Upper lobe of left lung (tissue), 6 donors: Measurements from ENCODE around the gene ANAPC2. TPM values are rescaled to one million over a fixed set of nuclear protein-coding genes. Genes with fewer than 3 reads are reported as not detected.

ENCODE experiments used
- ATAC-seq, 2 donors: fragments of 200-7000 bp; cut with Tn5 transposase; one replicate each; pipeline ENCODE4 v1.9.1; 2022; ENCODE audit warnings: mild to moderate bottlenecking in 2 of 2, moderate library complexity in 2 of 2; ENCODE audit not compliant: low FRiP score in 2 of 2
- DNase-seq, 2 donors: peaks; one replicate each; pipeline ENCODE4 v3.0.0-alpha.2; 2019 to 2020
- H3K27ac ChIP-seq, 4 donors: fragments of 200-600 bp; sonication (generic); one replicate each; pipeline ENCODE4 v1.5.1; 2016 to 2019
- H3K27me3 ChIP-seq, 4 donors: fragments of 200-600 bp; sonication (generic); one replicate each; pipeline ENCODE4 v1.5.1; 2017 to 2019
- H3K36me3 ChIP-seq, 4 donors: fragments of 200-600 bp; sonication (generic); one replicate each; pipeline ENCODE4 v1.5.1; 2016 to 2019
- H3K4me1 ChIP-seq, 4 donors: fragments of 200-600 bp; sonication (generic); one replicate each; pipeline ENCODE4 v1.5.1; 2018 to 2019
- H3K4me3 ChIP-seq, 4 donors: fragments of 200-600 bp; sonication (generic); one replicate each; pipeline ENCODE4 v1.5.1; 2017 to 2019; ENCODE audit warnings: mild to moderate bottlenecking in 2 of 4, moderate library complexity in 1 of 4
- H3K9me3 ChIP-seq, 4 donors: fragments of 200-600 bp; sonication (generic); one replicate each; pipeline ENCODE4 v1.5.1; 2018 to 2019
- EP300 ChIP-seq, 4 donors: sonication (generic); formaldehyde crosslinking; IDR thresholded peaks; one replicate each; pipeline ENCODE4 v1.5.1; 2017; ENCODE audit warnings: antibody characterized with exemption in 4 of 4, control low read depth in 2 of 4
- POLR2A ChIP-seq, 4 donors: fragments of 450-650 bp; IDR thresholded peaks; one replicate each; pipeline ENCODE4 v1.5.1; 2016 to 2017; ENCODE audit warnings: antibody characterized with exemption in 4 of 4, mild to moderate bottlenecking in 2 of 4
- POLR2AphosphoS5 ChIP-seq, 2 donors: sonication (generic); formaldehyde crosslinking; IDR thresholded peaks; one replicate each; pipeline ENCODE4 v1.5.1; 2017; ENCODE audit warnings: antibody characterized with exemption in 2 of 2
- WGBS, 2 donors: methylation state at CpG; one replicate each; pipeline ENCODE4 v1.1.5; 2017 to 2018; 5-methylcytosine and 5-hydroxymethylcytosine counted together
- total RNA-seq, 6 donors: library from RNA; depleted of rRNA in 4 of 6; stranded (reverse); fragments of >200 nt in 4 of 6; gene quantifications; one replicate each; pipeline versions ENCODE4 v1.1.0 to v1.2.1, GENCODE V29; 2016 to 2021
- TF ChIP-seq, protein P1 (sequence below), 6 experiments: fragments of 450-650 bp in 4 of 6; fragments of 200-600 bp in 2 of 6; sonication (generic) in 2 of 6; IDR thresholded peaks; one replicate each; pipeline ENCODE4 v1.5.1; 2016 to 2019; ENCODE audit warnings: antibody characterized with exemption in 6 of 6
- donor health status: DM: no; HTN: no; CAD: no; lungs with moderate emphysema.
- donor health status: DM: no; HTN: yes; CAD: no; lungs with severe emphysema.

The ANAPC2 gene
- total RNA-seq, 6 donors from 2014 or later, result 31.9 to 174 (median 67.3) TPM

DNA sequence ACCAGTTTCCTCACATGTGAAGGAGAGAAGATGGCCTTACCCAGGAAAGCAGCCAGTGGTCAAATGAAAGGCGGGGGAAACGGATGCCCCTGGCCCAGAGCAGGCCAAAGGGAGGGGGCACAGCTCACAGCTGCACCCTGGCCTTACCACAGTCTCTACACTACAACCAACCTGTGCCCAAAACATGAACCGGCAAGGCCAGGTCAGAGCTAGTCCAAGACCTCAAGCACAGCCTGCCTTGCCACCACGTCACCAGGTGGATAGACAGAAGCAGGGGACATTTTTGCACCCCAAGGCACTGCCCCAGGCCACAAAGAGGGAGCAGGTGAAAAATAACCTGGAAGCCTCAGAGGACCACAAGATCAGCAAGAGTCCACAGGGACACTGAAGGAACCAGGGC, 44.9 kb downstream of the ANAPC2 start:
- Histone ChIP-seq H3K4me1 (peaks cover 0 to 9% (median 5%) of the 10 kb centered on the region in 4 donors), H3K4me3 (no peak overlapping the region), H3K36me3 (no peaks in the 10 kb centered on the region), H3K27me3 (peaks cover 0 to 44% (median 7%) of the 10 kb centered on the region in 4 donors), H3K9me3 (no peaks in the 10 kb centered on the region), H3K27ac (no peak overlapping the region)
- no peak for DNase-seq
- 56 to 61% methylated on average over 4 of the region's 4 CpGs for WGBS, 2 donors
- no peak for ATAC-seq
- TF ChIP-seq, protein P1, sequence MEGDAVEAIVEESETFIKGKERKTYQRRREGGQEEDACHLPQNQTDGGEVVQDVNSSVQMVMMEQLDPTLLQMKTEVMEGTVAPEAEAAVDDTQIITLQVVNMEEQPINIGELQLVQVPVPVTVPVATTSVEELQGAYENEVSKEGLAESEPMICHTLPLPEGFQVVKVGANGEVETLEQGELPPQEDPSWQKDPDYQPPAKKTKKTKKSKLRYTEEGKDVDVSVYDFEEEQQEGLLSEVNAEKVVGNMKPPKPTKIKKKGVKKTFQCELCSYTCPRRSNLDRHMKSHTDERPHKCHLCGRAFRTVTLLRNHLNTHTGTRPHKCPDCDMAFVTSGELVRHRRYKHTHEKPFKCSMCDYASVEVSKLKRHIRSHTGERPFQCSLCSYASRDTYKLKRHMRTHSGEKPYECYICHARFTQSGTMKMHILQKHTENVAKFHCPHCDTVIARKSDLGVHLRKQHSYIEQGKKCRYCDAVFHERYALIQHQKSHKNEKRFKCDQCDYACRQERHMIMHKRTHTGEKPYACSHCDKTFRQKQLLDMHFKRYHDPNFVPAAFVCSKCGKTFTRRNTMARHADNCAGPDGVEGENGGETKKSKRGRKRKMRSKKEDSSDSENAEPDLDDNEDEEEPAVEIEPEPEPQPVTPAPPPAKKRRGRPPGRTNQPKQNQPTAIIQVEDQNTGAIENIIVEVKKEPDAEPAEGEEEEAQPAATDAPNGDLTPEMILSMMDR (IDR thresholded peaks at IDR 0.05), result no peak
- TF ChIP-seq POLR2AphosphoS5 (IDR thresholded peaks at IDR 0.05), result no peak
- no peak for TF ChIP-seq EP300 (IDR thresholded peaks at IDR 0.05)
- no peak for TF ChIP-seq POLR2A (IDR thresholded peaks at IDR 0.05)

DNA sequence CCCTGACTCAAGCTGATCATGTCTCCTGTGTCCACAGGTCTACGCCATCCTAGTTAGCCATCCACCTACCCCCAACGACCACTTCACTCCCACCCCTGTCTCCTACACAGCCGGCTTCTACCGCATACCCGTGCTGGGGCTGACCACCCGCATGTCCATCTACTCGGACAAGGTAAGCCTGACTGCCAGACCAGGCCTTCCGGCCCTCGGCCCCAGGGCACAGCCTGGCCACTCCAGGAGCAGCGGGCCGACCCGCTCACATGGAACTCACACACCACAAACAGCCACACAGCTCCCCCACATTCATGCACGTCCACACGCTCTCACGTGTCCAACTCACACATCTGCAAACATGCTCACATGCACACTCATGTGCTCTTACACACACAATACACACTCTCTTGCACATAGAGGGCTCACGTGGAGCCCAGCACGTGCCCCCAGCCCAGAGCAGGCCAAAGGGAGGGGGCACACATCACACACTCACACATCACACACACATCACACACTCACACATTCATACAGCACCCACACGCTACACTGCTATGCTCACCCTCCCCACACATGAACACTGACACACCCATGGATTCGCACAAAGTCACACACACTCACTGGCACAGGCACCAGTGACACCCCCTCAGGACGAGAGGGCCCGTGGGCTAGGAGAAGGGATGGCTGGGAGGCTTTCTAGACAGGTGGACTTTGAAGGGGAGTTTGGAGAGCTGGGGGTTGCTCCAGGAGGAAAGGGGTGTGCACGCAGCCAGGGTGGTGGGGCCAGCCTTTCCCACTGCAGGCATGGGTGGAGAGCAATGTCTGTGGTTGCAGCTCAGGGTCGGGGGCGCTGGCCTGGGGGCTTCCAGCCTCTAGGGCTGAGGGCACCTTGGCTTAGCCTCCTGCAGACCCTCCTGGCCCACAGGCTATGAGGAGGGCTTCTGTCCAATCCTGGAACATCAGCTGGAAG, 46.1 kb downstream of the ANAPC2 start:
- ATAC-seq, result peak in 1 of 2 donors; percentile 12
- TF ChIP-seq POLR2A (IDR thresholded peaks at IDR 0.05), result no peak
- TF ChIP-seq, protein P1 (IDR thresholded peaks at IDR 0.05), result no peak
- peaks cover 0 to 53% (median 16%) of the 10 kb centered on the region in 4 donors for H3K27me3 ChIP-seq

DNA sequence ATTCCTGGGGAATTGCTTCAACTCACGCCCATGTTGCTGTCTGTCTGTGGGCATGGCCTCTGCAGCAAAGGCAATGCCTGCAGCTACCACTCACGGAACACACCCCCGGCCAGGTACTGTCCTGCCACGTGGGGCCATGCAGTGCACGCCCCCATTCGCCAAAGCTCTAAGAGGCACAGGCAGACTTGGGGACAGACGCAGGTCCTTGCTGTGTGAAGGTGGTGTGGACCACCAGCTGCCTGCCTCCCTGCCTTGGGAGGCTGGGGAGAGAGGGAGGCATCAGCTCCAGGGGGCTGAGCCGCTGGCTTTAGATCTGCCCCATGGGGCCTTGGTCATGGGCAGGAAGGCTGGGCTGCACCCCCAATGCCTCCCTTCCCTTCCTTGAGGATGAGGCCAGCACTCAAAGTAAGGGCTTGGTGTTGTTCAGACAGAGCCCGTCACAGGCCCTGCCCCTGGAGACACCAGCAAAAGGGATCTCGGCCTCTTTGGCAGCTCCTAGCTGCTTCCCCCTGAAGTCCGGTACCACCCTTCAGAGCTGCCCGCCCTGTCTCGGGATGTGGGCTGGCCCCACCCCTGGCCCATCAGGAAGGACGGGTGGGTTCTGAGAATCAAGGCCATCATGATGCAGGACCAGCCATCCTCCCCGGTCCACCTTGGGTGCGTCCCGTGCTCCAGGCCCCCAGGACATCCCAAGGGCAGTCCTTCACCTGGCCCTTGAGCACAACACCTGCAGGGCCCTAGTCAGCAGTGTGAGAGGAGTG, 47.1 kb downstream of the ANAPC2 start:
- Histone ChIP-seq H3K4me3 (no peak overlapping the region), H3K9me3 (no peaks in the 10 kb centered on the region), H3K36me3 (no peaks in the 10 kb centered on the region), H3K27me3 (peaks cover 0 to 56% (median 19%) of the 10 kb centered on the region in 4 donors), H3K4me1 (peaks cover 0 to 13% (median 5%) of the 10 kb centered on the region in 4 donors), H3K27ac (no peak overlapping the region)
- TF ChIP-seq POLR2AphosphoS5 (IDR thresholded peaks at IDR 0.05), result no peak
- no peak for TF ChIP-seq EP300 (IDR thresholded peaks at IDR 0.05)
- no peak for TF ChIP-seq POLR2A (IDR thresholded peaks at IDR 0.05)
- TF ChIP-seq, protein P1 (IDR thresholded peaks at IDR 0.05), result no peak
- WGBS, 2 donors, result 76 to 77% methylated on average over 8 to 15 of the region's 17 CpGs
- DNase-seq (peak in 1 of 2 donors; percentile 52), ATAC-seq (no peak)

More for the DNA sequence above, 46.1 kb downstream of the ANAPC2 start:
- peaks cover 0 to 13% (median 5%) of the 10 kb centered on the region in 4 donors for H3K4me1 ChIP-seq
- no peak overlapping the region for H3K4me3 ChIP-seq
- H3K9me3 ChIP-seq, result no peaks in the 10 kb centered on the region
- 77 to 83% methylated on average over 17 to 21 of the region's 24 CpGs for WGBS, 2 donors
- DNase-seq, result peak in 1 of 2 donors; percentile 63
- H3K27ac ChIP-seq, result no peak overlapping the region
- H3K36me3 ChIP-seq, result no peaks in the 10 kb centered on the region

DNA sequence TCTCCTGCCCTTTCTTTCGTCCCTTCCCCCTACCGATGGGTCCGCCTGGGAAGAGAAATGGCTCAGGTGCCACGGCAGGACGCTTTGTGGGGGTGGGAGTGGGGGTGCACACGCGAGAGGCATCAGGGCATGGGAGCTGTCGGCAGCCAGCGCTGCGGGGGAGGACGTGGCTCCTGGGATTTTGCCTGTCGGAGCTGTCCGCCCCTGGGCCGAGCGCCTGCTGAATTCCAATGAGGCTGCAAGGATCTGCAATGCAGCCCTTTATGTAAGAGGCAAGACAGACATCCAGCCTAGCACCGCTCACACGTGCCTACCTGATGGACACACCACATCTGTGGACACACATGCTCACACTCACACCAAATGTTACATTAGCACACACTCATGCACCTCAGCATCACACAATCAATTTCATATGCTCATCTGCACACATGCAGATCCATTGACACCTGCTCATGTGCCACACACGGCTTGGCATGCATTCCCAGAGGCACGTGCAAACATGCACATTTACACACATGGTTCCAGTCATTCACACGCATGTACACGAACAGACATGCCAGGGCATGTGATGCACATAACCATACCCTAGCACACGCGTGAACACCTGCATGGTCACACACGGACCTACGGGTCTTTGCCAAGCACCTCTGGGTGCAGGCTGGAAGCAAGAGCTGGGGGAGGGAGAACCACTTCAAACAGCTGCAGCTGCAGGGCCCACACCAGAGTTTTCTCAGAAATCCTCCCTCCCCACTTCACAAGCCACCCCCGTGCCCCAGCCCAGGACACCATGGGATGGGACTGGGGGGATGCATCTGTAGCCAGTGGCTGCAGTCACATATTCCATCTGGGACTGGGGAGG, 48.0 kb downstream of the ANAPC2 start:
- Histone ChIP-seq H3K4me1 (peaks cover 0 to 13% (median 5%) of the 10 kb centered on the region in 4 donors), H3K36me3 (no peaks in the 10 kb centered on the region), H3K27ac (no peak overlapping the region), H3K4me3 (no peak overlapping the region), H3K9me3 (no peaks in the 10 kb centered on the region), H3K27me3 (peaks cover 0 to 57% (median 19%) of the 10 kb centered on the region in 4 donors)
- DNase-seq (peak in 1 of 2 donors; percentile 62), ATAC-seq (no peak)
- WGBS, 2 donors, result 66 to 74% methylated on average over 18 to 20 of the region's 26 CpGs
- TF ChIP-seq EP300 (IDR thresholded peaks at IDR 0.05), result no peak
- TF ChIP-seq POLR2AphosphoS5 (IDR thresholded peaks at IDR 0.05), result no peak
- TF ChIP-seq POLR2A (IDR thresholded peaks at IDR 0.05), result no peak
- TF ChIP-seq, protein P1 (IDR thresholded peaks at IDR 0.05), result no peak
